ENCODE results near the gene SUPT20HL1.

DNA sequence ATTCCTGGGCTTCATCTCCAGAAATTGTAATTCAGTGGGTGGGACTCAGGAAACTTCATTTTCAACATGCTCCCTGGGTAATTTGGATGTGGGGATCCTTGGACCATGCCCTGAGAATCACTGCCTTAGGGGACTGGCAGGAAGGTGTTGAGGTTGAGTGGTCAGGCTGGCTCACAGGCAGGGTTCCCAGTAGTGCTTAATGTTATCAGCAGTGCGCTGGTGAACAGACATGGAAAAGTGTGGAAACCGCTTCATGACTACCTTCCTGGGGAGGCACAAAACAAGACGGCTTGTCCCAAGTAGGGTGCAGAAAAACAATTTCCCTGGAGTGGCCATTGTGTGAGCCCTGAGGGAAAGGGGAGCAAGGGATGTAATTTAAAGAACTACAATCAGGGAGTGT lies 31.4 kb downstream of the SUPT20HL1 start:
- TF ChIP-seq, protein P1, sequence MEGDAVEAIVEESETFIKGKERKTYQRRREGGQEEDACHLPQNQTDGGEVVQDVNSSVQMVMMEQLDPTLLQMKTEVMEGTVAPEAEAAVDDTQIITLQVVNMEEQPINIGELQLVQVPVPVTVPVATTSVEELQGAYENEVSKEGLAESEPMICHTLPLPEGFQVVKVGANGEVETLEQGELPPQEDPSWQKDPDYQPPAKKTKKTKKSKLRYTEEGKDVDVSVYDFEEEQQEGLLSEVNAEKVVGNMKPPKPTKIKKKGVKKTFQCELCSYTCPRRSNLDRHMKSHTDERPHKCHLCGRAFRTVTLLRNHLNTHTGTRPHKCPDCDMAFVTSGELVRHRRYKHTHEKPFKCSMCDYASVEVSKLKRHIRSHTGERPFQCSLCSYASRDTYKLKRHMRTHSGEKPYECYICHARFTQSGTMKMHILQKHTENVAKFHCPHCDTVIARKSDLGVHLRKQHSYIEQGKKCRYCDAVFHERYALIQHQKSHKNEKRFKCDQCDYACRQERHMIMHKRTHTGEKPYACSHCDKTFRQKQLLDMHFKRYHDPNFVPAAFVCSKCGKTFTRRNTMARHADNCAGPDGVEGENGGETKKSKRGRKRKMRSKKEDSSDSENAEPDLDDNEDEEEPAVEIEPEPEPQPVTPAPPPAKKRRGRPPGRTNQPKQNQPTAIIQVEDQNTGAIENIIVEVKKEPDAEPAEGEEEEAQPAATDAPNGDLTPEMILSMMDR (IDR thresholded peaks at IDR 0.05; ENCODE audit: low read length) = no peak
- no peak for TF ChIP-seq EZH2 (IDR thresholded peaks at IDR 0.05; ENCODE audit: borderline replicate concordance, low read length)
